PFSK-1 (cell line): ENCODE data around the gene MAB21L2.

ENCODE experiments used
- FOXP2 ChIP-seq: optimal IDR thresholded peaks from 2 replicates; pipeline ENCODE3; 2011; ENCODE audit warnings: borderline replicate concordance, control low read depth, inconsistent platforms; ENCODE audit not compliant: insufficient read depth; ENCODE audit errors: extremely low read length, extremely low read depth
- POLR2AphosphoS5 ChIP-seq: IDR thresholded peaks from 2 replicates; pipeline ENCODE4 v1.6.1; 2012; ENCODE audit warnings: low read depth, mild to moderate bottlenecking, control low read depth, low read length, moderate library complexity
- REST ChIP-seq, 2 experiments: IDR thresholded peaks; 2 replicates each; pipeline versions ENCODE4 v1.6.1 to v1.8.0; 2011 to 2012; ENCODE audit warnings: low read depth in 2 of 2, low read length in 2 of 2, control low read depth in 1 of 2, inconsistent platforms in 1 of 2, mild to moderate bottlenecking in 1 of 2, moderate library complexity in 1 of 2; ENCODE audit not compliant: insufficient read depth in 1 of 2
- SIN3A ChIP-seq: IDR thresholded peaks from 2 replicates; pipeline ENCODE4 v1.6.1; 2012; ENCODE audit warnings: mild to moderate bottlenecking, low read length, moderate library complexity, borderline replicate concordance; ENCODE audit not compliant: insufficient read depth
- TAF1 ChIP-seq: IDR thresholded peaks from 2 replicates; pipeline ENCODE4 v1.6.1; 2012; ENCODE audit warnings: low read length, control low read depth, borderline replicate concordance; ENCODE audit not compliant: insufficient read depth

- TF ChIP-seq REST (IDR thresholded peaks at IDR 0.05; ENCODE audit: insufficient read depth in 1 of 2, low read depth in 2 of 2, low read length in 2 of 2), result no peak
- TF ChIP-seq POLR2AphosphoS5, result no peak
- TF ChIP-seq FOXP2, result no peak
- no peak for TF ChIP-seq TAF1
- TF ChIP-seq SIN3A, result no peak
These were observed 35.7 kb upstream of the MAB21L2 start for GRCh38 chr4:150546286-150546685.
